Chondrocyte (in vitro differentiated cells): Measurements from ENCODE around the gene BMP6. TPM values are rescaled to one million over a fixed set of nuclear protein-coding genes. Genes with fewer than 3 reads are reported as not detected.

Source experiments
- DNase-seq: peaks from one replicate; pipeline ENCODE4 v3.0.0; 2021; ENCODE audit warnings: mixed read lengths, low spot score
- H3K27ac Mint-ChIP-seq: one replicate; pipeline ENCODE4 v1.8.0; 2021; ENCODE audit warnings: mild to moderate bottlenecking, moderate library complexity, mixed read lengths; ENCODE audit not compliant: unreplicated experiment
- H3K27me3 Mint-ChIP-seq: 2 replicates; pipeline ENCODE4 v1.8.0; 2021; ENCODE audit warnings: low read depth, mixed read lengths
- H3K36me3 Mint-ChIP-seq: 2 replicates; pipeline ENCODE4 v1.8.0; 2021; ENCODE audit warnings: low read depth, mixed read lengths
- H3K4me1 Mint-ChIP-seq: 2 replicates; pipeline ENCODE4 v1.8.0; 2021; ENCODE audit warnings: low read depth, mild to moderate bottlenecking, mixed read lengths
- H3K4me3 Mint-ChIP-seq: one replicate; pipeline ENCODE4 v1.8.0; 2021; ENCODE audit warnings: mild to moderate bottlenecking, moderate library complexity, mixed read lengths; ENCODE audit not compliant: unreplicated experiment
- H3K9me3 Mint-ChIP-seq: 2 replicates; pipeline ENCODE4 v1.8.0; 2021; ENCODE audit warnings: low read depth, mixed read lengths
- total RNA-seq: library from RNA; stranded (reverse); gene quantifications from 3 replicates; pipeline ENCODE4 v1.2.1, GENCODE V29; 2021
- TF ChIP-seq, protein P1 (sequence below): fragments of 200-600 bp; sonication (generic); IDR thresholded peaks from 2 replicates; pipeline ENCODE4 v1.5.0; 2021; ENCODE audit warnings: antibody characterized with exemption, mild to moderate bottlenecking, moderate library complexity

Gene BMP6
- total RNA-seq, 1 donor from 2014 or later: 0.50 TPM

- DNase-seq: no peak
- no peaks in the 10 kb centered on the region for H3K36me3 Mint-ChIP-seq
- H3K4me3 Mint-ChIP-seq: no peak overlapping the region
- no peak overlapping the region for H3K27ac Mint-ChIP-seq
- peaks cover 7% of the 10 kb centered on the region for H3K27me3 Mint-ChIP-seq
- H3K9me3 Mint-ChIP-seq: no peaks in the 10 kb centered on the region
- TF ChIP-seq, protein P1, sequence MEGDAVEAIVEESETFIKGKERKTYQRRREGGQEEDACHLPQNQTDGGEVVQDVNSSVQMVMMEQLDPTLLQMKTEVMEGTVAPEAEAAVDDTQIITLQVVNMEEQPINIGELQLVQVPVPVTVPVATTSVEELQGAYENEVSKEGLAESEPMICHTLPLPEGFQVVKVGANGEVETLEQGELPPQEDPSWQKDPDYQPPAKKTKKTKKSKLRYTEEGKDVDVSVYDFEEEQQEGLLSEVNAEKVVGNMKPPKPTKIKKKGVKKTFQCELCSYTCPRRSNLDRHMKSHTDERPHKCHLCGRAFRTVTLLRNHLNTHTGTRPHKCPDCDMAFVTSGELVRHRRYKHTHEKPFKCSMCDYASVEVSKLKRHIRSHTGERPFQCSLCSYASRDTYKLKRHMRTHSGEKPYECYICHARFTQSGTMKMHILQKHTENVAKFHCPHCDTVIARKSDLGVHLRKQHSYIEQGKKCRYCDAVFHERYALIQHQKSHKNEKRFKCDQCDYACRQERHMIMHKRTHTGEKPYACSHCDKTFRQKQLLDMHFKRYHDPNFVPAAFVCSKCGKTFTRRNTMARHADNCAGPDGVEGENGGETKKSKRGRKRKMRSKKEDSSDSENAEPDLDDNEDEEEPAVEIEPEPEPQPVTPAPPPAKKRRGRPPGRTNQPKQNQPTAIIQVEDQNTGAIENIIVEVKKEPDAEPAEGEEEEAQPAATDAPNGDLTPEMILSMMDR: no peak
- H3K4me1 Mint-ChIP-seq: peaks cover 11% of the 10 kb centered on the region
Measured at GRCh38 chr6:7825986-7826385, 100.1 kb downstream of the BMP6 start.

DNA sequence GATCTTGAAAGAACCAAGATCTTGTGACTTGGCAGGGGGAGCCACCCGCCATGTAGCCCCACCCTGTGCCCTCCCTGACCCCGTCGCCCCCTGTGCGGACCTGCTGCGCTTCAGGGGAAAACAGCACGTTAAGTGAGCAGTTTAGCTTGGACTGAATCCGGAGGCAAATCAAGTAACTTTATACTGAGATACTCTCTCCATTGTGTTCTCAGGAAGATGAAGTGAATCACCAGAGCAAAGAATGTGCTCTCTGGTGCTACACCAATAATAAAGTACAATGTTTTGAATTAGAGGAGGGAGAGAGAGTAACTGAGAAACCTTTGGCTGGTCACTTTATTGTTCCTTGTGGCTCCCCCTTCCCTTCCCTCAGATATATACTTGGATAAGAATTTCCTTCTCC lies 101.2 kb downstream of the BMP6 start:
- DNase-seq: no peak
- no peaks in the 10 kb centered on the region for H3K9me3 Mint-ChIP-seq
- no peak overlapping the region for H3K4me3 Mint-ChIP-seq
- H3K27ac Mint-ChIP-seq: peak overlapping the region; percentile 37
- H3K4me1 Mint-ChIP-seq: peaks cover 11% of the 10 kb centered on the region
- H3K36me3 Mint-ChIP-seq: no peaks in the 10 kb centered on the region
- peaks cover 8% of the 10 kb centered on the region for H3K27me3 Mint-ChIP-seq
- TF ChIP-seq, protein P1: no peak

DNA sequence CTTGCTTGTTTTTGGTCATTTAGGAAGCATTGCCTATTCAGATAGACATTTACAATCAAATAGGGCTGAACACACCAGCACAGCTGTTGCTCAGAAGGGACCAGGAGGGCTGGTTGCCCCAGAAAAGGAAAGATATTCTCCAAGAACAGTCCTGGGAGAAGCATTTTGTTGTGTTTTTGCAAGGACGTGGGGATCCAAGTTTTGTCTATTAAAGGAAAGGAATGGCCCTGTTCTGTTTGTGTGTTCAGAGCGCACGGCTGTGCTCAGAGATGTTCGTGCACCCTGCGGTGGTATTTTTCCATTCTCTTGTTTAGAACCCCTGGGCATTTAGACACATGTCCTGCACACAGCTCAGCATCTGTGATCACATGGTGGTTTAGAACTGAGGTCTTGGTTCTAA lies 102.2 kb downstream of the BMP6 start:
- no peak overlapping the region for H3K4me3 Mint-ChIP-seq
- peaks cover 12% of the 10 kb centered on the region for H3K27me3 Mint-ChIP-seq
- no peaks in the 10 kb centered on the region for H3K9me3 Mint-ChIP-seq
- H3K36me3 Mint-ChIP-seq: no peaks in the 10 kb centered on the region
- no peak for DNase-seq
- H3K4me1 Mint-ChIP-seq: peaks cover 11% of the 10 kb centered on the region
- H3K27ac Mint-ChIP-seq: no peak overlapping the region
- TF ChIP-seq, protein P1: no peak

DNA sequence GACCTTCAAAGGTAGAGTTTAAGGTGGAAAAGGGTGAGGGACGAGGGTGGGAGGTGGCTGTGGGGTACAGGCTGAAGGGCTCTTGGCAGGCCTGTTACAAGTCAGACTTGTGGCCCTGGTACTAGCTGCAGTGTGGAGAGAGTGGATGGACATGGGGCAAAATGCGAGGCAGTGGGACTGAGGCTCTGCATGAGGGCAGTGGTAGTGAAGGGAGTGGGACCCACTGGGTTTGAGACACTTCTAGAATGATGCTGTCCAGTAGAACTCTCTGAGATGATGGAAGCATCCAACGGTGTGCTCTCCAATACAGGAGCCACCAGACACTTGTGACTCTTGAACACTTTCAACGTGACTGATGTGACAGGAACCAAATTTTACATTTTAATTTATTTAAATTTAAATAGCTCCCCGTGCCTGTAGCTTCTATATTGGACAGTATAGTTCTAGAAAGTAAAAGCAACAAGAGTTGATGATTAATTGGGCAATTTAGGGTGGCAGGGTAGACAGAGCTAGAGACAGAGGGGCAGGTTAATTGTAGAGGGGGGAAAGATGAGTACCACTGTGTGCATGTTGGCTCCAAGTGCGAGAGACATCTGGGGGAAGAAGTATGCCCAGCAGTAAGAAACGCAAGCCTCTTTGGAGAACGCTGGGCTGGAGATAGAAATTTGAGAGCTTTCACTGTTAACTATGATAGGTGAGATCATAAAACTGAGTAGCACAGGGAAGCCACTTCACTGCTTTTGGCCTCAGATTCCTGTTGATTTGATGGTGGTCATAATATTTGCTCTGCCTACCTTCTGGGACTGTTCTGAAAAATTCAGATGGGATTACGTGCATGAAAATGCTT lies 107.2 kb downstream of the BMP6 start:
- no peaks in the 10 kb centered on the region for H3K36me3 Mint-ChIP-seq
- H3K27ac Mint-ChIP-seq: no peak overlapping the region
- H3K4me3 Mint-ChIP-seq: no peak overlapping the region
- H3K9me3 Mint-ChIP-seq: no peaks in the 10 kb centered on the region
- TF ChIP-seq, protein P1: no peak
- H3K27me3 Mint-ChIP-seq: peaks cover 5% of the 10 kb centered on the region
- no peak for DNase-seq
- H3K4me1 Mint-ChIP-seq: no peaks in the 10 kb centered on the region

DNA sequence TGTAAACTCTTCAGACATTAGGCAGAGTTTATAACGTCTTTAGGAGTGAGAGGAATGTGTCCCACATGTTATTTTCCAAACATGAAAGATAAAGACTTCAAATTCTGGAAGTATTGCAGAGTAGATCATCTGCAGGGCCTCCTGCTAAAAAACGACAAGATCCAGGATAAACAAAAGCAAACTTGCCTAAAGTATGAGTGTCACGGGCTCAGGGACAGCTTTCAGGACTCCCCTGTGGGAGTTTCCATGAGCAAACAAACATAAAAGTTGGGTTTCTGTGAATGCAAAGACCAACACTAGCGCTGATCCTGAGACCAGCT lies 107.8 kb downstream of the BMP6 start:
- TF ChIP-seq, protein P1: no peak
- H3K36me3 Mint-ChIP-seq: no peaks in the 10 kb centered on the region
- no peaks in the 10 kb centered on the region for H3K9me3 Mint-ChIP-seq
- no peak for DNase-seq
- H3K4me3 Mint-ChIP-seq: no peak overlapping the region
- H3K27me3 Mint-ChIP-seq: peaks cover 5% of the 10 kb centered on the region
- no peak overlapping the region for H3K27ac Mint-ChIP-seq
- H3K4me1 Mint-ChIP-seq: no peaks in the 10 kb centered on the region
